ENCODE data around the gene CAPN9.

Gene CAPN9

DNA sequence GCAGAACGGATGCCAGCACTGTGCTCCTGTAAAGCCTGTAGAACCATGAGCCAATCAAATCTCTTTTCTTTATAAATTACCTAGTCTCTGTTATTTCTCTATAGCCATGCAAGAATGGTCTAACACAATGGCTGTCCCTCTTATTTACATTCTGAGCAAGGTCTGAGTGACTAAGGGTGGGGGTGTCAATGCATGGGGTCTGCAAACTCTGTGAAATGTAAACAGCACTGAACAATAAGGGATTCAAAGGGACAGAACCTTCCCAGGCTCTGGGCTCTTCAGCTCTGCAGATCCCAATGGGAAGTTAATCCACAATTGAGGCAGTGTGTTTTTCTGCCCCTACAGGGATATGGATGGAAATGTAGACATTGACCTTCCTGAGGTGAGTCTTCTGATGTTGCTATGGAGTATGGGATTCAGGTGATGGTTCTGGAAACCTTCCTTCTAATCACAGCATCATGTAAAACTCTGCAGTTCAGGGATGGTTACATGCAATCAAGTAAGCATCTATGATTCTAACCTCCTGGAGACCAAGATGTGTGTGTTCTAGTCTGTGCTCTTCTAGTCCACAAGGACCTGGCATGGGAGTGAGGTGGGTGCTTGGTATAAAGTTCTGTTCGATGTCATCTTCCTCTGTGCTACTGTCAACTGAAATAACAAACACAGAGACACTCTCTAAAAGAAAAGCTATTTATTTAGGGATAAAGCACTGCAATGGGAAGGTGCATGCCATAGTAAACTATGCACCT, 38.6 kb downstream of the CAPN9 start:
- H3K4me3 ChIP-seq (ENCODE audit: low read depth, low read length), result no peak overlapping the region
- ChIA-PET POLR2A (no interaction called here), CTCF (interaction anchor here (0.7 to 5.4 kb wide), 5 partner anchors 8 to 143 kb away, joined by 3 to 54 read pairs (median 3); partner anchors contain the start of gene COG2)
- no peak for DNase-seq (ENCODE audit: low read depth, low spot score)
- TF ChIP-seq, protein P1, sequence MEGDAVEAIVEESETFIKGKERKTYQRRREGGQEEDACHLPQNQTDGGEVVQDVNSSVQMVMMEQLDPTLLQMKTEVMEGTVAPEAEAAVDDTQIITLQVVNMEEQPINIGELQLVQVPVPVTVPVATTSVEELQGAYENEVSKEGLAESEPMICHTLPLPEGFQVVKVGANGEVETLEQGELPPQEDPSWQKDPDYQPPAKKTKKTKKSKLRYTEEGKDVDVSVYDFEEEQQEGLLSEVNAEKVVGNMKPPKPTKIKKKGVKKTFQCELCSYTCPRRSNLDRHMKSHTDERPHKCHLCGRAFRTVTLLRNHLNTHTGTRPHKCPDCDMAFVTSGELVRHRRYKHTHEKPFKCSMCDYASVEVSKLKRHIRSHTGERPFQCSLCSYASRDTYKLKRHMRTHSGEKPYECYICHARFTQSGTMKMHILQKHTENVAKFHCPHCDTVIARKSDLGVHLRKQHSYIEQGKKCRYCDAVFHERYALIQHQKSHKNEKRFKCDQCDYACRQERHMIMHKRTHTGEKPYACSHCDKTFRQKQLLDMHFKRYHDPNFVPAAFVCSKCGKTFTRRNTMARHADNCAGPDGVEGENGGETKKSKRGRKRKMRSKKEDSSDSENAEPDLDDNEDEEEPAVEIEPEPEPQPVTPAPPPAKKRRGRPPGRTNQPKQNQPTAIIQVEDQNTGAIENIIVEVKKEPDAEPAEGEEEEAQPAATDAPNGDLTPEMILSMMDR (IDR thresholded peaks at IDR 0.05; ENCODE audit: insufficient read depth, low read length, missing control alignments), result no peak

DNA sequence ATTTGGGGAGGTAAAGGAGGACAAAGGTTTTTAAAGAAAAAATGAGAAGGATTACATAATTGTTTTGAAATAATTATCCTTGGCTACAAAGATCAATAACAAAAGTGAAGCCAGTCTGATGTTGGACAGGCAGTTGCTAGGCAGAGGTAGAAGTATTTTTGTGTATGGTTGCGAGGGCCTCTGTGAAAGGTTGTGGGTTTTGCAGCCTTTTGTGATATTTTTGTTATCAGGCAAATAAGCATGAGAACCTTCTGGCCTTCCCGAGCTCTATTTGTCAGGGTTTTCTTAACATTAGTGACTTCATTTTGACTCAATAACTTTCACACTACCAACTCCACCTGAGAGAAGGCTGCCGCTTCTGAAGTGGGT, 39.2 kb downstream of the CAPN9 start:
- POLR2A ChIA-PET, result no interaction called here
- CTCF ChIA-PET, result interaction anchor here (0.7 to 5.4 kb wide), 6 partner anchors 8 to 144 kb away, joined by 3 to 54 read pairs (median 3); partner anchors contain the start of gene COG2
- no peak overlapping the region for H3K4me3 ChIP-seq (ENCODE audit: low read depth, low read length)
- TF ChIP-seq, protein P1 (IDR thresholded peaks at IDR 0.05; ENCODE audit: insufficient read depth, low read length, missing control alignments), result no peak
- no peak for DNase-seq (ENCODE audit: low read depth, low spot score)

DNA sequence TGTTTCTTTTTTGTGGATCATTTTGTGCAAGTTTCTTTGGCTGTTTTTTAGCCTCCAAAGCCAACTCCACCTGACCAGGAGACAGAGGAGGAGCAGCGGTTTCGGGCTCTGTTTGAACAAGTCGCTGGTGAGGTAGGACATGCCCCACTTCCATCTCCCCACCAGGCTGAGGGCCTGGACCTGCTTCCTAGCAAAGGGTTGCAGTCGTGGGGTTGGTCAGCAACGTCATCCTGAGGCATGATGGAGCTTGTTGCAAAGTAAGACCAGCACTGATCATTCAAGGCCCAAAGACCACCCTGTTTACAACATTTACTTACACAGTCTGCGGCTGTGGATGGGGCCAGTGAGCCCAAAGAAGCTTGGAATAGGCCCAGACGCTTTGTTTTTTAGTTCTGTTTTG, 40.3 kb downstream of the CAPN9 start:
- CTCF ChIA-PET, result interaction anchor here (0.7 to 5.4 kb wide), 5 partner anchors 10 to 201 kb away, joined by 3 to 54 read pairs (median 7); partner anchors contain the start of gene COG2
- DNase-seq (ENCODE audit: low read depth, low spot score), result no peak
- POLR2A ChIA-PET, result no interaction called here
- H3K4me3 ChIP-seq (ENCODE audit: low read depth, low read length), result no peak overlapping the region
- TF ChIP-seq, protein P1 (IDR thresholded peaks at IDR 0.05; ENCODE audit: insufficient read depth, low read length, missing control alignments), result no peak

DNA sequence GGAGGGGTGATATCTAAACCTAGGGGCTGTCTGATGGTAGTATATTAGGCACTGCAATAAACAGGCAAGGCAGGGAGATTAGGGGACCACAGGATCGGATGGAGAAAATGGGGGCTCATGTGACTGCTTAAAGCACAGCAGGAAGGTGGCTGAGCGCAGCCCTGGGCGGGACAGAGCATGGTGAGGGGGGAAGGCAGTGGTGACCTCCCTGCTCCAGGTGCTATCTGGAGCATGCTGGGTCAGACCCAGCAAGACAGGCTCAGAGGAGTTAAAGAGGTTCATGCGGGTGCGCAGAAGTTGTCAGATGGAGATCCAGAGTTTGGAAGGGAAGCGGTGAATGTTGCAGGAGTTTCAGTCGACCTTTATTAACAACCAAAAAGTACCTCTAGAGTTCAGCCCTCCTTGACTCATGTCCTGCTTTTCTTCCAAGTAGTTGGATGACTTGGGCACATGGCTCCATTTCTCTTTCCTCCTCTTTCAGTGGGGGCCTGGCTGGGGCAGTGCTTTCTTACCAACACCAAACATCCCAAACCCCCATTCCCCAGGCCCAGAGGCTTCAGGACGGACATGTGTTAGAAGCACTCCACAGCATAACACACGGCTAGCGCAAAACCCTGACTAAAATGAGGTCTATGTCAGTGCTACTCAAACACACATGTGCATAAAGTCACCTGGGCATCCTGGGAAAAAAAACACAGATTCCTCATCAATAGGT, 41.5 kb downstream of the CAPN9 start:
- POLR2A ChIA-PET, result no interaction called here
- CTCF ChIA-PET, result interaction anchor here (1.3 to 5.4 kb wide), 3 partner anchors 9 to 146 kb away, joined by 7 to 54 read pairs (median 11); partner anchors contain the start of gene COG2

DNA sequence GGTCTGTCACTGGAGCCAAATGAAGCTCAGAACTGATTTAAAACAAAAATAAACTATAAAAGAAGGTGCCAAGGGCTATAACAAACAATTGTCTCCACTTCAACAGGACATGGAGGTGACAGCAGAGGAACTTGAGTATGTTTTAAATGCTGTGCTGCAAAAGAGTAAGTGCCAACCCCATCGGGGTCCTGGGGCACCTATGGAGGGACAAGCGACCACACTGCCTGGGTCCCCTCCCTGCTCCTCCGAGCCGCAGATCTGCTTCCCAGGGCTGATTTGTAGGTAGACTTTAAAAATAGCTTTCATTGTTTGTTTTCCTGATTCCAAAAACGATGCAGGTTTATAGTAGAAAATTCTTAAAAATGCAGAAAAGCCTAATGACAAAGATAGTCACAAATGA, 42.8 kb downstream of the CAPN9 start:
- CTCF ChIA-PET, result interaction anchor here (0.8 to 5.4 kb wide), 2 partner anchors 8 to 9 kb away, joined by 3 to 54 read pairs; no protein-coding TSS in a partner anchor
- POLR2A ChIA-PET, result no interaction called here
- H3K4me3 ChIP-seq (ENCODE audit: low read depth, low read length), result no peak overlapping the region
- DNase-seq (ENCODE audit: low read depth, low spot score), result no peak
- TF ChIP-seq, protein P1 (IDR thresholded peaks at IDR 0.05; ENCODE audit: insufficient read depth, low read length, missing control alignments), result no peak

More for the DNA sequence above, 41.5 kb downstream of the CAPN9 start:
- no peak for DNase-seq (ENCODE audit: low read depth, low spot score)
- TF ChIP-seq, protein P1 (IDR thresholded peaks at IDR 0.05; ENCODE audit: insufficient read depth, low read length, missing control alignments), result no peak
- H3K4me3 ChIP-seq (ENCODE audit: low read depth, low read length), result no peak overlapping the region

DNA sequence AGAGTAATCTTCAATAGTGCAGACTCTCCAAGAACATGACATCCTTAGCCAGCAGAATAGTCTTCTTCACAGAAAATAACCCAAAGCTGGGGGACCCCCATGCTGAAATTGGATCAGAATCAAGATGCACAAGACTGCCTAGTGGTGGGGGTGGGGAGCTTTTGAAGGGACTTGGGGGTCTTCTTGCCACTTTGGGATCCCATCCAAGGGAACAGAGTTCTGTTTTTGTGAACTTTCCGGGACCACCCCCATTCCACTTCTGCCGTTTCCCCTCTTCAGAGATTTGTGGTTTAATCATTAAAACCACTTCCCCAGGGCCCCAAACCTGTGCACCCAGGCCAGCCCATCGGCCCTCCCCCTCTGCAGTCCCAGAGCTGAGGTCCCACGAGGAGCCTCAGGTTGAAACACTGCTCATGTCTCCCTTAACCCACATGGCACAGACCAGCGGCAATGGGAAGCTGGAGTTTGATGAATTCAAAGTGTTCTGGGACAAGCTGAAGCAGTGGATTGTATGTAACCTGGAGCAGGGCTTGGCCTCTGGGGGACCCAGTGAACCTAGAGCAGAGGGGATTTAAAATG, 44.9 kb downstream of the CAPN9 start:
- H3K4me3 ChIP-seq (ENCODE audit: low read depth, low read length), result no peak overlapping the region
- no peak for DNase-seq (ENCODE audit: low read depth, low spot score)
- POLR2A ChIA-PET, result no interaction called here
- CTCF ChIA-PET, result interaction anchor here (1.1 to 1.5 kb wide), 3 partner anchors 11 to 158 kb away, joined by 3 to 6 read pairs (median 5); no protein-coding TSS in a partner anchor
- TF ChIP-seq, protein P1 (IDR thresholded peaks at IDR 0.05; ENCODE audit: insufficient read depth, low read length, missing control alignments), result no peak

Measured in AG04449 (cell line).